NCI-H1105 treated with DMSO at 0.1 percent for 48 hours (cell line): ENCODE measurements around the gene PAK4.
A peak's percentile ranks its signal among the peaks of the same experiment; 100 is the strongest.
"Not testable (repeated sequence)": the region's sequence is repeated elsewhere in the genome, so short reads cannot be mapped to it uniquely, and the experiment has no call there.

ENCODE experiments used
- DNase-seq: peaks from one replicate; lab custom pipeline; 2025; lab: John Stamatoyannopoulos, UW

PAK4 gene

DNA sequence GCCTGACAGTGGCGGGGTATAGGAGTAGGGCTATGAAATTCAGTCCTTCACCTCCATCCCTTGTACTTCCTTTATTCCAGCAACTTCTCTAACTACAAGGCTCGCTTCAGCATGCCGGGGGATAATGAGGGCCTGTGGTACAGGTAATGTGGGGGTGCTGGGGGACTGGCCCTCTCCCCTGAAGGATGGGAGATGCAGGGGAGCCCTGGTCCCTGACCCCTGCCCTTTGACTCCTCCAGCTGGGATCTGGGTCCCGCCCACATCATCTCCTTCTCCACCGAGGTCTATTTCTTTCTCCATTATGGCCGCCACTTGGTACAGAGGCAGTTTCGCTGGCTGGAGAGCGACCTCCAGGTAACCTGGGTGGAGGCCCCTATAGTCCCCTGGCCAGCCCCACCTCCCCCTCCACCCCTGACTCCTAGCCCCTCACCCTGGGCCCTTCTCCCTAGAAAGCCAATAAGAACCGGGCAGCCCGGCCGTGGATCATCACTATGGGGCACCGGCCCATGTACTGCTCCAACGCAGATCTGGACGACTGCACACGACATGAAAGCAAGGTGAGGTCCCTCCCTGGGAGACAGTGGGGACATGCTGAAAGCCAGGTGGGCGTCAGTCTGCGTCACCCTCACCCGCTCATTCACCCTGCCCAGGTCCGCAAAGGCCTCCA lies 25.0 kb upstream of the PAK4 start:
- DNase-seq: no peak

DNA sequence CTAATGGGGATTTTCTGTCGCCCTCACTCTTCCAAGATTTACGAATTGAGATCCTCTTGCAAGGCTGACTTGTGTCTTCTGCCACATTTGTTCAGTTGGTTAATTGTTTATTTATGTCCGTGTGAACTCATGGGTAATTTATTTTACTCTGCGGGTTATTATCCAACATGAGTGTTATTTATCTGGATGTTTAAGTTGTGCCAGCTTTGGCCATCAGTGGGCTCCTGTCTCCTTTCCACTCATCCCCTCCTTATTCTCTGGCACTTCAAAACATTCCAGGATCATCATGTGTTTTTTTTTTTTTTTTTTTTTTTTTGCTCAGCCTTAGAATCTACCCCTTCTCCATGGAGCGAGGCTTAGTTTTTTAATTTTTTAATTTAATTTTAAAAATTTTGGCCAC lies 22.4 kb upstream of the PAK4 start:
- DNase-seq: no peak

DNA sequence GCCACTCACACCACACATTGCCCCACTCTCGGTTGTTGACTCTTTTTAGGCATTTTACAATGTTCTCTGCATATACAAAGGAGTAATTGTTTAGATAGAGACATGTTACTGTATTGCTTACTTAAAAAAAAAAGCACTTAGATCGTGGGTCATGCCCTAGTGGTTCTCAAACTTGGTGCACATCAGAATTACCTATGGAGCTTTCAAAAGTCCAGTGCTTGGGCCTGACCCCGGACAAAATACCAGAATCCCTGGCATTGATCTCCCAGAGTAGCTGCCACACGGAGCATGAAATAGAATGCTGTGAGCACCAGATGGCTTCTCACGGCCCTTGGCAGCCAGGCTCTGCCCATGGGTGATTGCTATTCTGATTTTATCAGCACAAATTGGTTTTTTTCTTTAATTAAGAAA lies 21.4 kb upstream of the PAK4 start:
- DNase-seq: no peak

DNA sequence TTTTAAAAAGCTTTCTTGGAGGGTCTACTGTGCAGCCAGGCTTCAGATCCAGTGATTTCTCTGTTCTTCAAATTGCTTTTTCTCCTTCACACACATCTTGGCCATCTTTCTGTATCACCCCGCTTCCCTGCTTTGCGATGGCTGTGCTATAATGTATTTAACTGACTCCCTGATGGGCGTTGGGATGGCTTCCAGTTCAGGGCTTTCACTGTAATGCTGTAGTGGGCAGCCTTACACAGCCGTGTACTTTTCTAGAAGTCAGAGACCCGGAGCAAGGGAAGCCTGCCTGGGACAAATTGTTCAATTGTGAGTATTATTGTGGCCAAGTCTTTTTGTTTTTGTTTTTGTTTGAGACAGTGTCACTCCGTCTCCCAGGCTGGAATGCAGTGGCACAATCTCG lies 19.4 kb upstream of the PAK4 start:
- DNase-seq: no peak

DNA sequence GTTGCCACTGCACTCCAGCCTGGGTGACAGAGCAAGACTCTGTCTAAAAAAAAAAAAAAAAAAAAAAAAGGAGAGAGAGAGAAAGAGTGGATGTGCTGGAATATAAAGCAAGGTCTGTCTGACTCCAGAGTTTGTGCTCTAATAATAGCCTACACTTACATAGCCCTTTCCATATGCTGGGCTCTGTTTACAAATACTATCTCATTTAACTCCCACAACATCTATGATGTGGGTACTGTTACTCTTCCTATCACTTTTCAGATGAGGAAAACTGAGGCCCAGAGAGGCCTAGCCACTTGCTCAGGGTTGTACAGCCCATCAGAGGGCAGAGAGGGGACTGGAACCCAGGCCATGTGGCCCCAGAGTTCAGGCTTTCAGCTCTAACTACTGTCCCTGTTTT lies 15.9 kb upstream of the PAK4 start:
- no peak for DNase-seq

DNA sequence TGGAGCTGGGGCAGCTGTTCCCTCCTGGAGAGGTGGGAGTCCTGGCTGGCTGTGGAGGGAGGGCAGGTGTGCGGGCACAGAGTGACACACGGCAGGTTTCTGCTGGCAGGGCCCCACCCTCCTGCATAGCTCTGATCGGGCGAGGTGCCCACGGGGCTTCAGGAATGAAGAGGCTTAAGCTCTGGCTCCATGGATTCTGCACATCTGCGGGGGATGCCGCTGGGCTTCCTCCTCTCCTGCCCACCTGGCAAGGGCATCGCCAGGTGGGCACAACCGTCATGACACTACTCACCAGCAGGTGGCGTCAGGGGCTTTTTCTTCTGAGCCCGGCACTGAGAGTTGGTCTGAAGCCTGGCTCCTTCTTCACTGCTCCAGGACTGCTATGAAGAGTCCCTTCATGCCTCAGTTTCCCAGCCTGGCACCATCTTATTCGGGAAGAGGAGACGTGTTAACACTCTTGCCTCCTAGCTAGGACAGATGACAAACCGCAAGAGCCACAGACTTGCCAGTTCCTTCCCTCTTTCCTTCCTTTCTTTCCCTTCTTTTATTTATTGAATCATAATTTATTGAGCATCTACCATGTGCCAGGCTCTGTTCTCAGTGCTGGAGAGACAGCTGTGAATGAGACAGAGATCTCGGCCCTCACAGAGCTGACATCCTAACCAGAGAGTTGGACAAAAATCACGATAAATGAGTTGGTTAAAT lies 15.2 kb upstream of the PAK4 start:
- DNase-seq: peak; percentile 62

DNA sequence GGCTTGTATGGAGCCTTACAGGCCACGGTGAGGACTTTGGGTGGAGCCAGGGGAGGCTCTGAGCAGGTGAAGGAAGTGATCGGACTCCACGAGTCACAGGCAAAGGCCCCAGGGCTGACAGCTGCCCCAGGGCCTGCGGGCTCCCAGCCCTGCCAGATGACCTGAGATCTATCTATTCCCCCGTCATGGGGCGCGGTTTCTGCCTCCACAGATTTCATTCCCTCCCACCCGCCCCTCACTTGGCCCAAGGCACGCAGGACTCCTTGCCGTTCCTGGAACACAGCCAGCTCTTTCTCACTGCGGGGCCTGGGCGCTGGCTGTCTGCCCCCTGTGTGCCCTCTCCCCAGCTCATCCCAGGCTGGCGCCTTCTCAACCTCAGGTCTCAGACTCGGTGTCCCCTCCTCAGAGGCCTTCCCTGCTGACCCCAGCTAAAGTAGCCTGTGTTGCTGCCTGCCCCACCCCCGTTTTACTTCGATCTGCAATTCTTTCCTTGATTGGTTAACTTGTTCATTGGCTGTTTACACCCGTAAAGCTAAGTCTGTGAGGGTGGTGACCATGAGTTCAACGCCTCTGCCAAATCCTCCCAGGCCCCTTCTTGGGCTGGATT lies 13.9 kb upstream of the PAK4 start:
- DNase-seq: no peak

DNA sequence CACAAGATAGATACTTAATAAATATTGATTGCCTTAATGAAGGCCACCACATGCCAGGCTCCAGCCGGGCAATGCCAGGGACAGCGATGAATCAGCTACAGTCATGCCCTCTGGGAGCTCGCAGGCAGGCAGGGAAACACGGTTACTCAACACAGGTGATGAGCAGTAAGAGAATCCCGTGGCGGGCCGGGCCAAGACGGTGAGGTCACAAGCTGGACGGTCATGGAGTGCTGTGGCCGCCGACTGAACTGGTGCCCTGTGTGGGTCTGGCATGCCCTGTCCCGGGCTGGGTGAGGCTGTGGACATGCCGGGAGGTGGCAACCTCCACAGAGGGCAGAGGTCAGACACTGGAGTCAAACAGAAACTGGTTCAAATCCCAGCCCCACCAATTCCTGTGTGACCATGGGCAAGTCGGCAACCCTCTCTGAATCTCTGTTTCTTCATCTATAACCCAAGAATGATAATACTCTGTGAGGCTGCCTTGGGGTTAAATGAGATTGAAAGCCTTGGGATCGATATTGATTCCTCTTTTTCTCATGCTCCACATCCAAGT lies 13.2 kb upstream of the PAK4 start:
- no peak for DNase-seq

DNA sequence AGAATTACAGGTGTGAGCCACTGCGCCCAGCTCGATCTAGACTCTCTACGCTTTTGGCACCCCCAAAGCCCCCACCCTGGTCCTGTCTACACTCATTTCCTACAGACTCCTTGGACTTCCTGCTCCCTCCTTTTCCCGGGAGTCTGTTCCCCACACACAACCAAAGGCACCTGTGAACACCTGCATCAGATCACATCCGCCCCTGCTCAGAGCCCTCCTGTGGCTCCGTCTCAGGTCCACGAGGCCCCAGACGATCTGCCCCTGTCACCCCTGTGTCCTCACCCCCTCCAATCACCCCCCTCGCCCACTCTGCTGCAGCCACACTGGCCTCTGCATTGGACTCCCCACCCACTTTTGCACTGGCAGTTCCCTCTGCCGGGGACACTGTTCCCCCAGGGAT lies 12.4 kb upstream of the PAK4 start:
- DNase-seq: no peak

DNA sequence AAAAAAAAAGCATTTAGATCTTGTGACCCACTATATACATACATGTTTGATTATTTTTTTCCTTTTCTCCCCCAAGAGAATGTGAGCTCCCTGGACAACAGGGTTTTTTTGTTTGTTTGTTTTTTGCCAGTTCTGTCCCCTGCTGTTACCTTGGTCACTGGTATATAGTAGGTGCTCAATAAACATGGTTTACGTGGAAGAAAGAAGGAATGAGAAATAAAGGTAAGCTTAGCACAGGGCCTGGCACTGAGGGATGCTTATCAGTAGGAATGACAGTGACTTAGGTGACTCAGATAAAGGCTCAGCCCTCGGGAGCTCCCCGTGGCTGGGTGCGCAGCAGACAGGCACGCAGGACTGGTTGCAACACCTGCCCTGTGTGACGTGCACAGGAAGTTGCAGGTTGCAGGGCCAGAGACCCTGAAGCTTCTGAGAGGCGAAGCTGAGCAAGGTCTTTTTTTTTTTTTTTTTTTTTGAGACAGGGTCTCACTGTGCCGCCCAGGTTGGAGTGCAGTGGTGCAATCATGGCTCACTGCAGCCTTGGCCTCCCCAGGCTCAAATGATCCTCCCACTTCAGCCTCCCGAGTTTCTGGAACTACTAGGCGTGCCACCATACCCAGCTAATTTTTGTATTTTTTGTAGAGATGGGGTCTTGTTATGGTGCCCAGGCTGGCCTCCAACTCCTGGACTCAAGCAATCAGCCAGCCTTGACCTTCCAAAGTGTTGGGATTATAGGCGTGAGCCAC lies 10.3 kb upstream of the PAK4 start:
- no peak for DNase-seq

DNA sequence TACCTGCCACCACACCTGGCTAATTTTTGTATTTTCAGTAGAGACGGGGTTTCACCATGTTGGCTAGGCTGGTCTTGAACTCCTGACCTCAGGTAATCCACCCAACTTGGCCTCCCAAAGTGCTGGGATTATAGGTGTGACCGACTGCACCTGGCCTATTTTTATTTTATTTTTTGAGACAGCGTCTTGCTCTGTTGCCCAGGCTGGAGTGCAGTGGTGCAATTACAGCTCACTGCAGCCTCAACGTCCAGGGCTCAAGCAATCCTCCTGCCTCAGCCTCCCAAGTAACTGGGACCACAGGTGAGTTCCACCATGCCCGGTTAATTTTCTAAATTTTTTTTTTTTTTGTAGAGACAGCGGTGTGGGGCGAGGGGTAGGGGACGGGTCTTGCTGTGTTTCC lies 8.6 kb upstream of the PAK4 start:
- not testable (repeated sequence) for DNase-seq

DNA sequence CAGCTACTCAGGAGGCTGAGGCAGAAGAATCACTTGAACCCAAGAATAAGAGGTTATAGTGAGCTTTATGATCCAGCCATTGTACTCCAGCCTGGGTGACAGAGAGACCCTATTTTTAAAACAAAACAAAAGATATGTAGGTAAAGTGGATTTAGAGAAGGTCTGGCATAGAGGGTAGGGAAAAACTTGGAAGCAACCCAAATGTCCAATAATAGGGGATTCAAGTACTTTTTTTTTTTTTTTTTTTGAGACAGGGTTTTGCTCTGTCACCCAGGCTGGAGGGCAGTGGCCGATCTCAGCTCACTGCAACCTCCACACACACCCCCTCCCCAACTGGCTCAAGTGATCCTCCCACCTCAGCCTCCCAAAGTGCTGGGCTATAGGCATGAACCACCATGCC lies 5.8 kb upstream of the PAK4 start:
- no peak for DNase-seq

DNA sequence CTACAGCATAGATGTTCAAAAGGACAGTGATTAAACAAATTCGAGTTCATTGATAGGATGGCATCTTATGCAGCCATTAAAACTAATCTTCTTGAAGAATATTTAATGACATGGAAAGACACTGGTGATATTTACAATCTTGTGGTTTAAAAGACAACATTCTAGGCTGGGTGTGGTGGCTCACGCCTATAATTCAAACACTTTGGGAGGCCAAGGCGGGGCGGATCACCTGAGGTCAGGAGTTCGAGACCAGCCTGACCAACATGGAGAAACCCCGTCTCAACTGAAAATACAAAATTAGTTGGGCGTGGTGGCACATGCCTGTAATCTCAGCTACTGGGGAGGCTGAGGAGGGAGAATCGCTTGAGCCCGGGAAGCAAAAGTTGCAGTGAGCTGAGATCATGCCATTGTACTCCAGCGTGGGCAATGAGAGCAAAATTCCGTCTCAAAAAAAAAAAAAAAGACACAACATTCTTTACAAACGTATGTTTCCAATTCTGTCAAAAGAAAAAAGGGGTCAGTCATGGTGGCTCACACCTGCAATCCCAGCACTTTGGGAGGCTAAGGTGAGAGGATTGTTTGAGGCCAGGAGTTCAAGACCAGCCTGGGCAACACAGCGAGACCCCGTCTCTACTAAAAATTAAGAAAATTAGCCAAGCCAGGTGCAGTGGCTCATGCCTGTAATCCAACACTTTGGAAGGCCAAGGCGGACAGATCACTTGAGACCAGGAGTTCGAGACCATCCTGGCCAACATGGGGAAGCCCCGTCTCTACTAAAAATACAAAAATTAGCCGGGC lies 2.5 kb upstream of the PAK4 start:
- no peak for DNase-seq

DNA sequence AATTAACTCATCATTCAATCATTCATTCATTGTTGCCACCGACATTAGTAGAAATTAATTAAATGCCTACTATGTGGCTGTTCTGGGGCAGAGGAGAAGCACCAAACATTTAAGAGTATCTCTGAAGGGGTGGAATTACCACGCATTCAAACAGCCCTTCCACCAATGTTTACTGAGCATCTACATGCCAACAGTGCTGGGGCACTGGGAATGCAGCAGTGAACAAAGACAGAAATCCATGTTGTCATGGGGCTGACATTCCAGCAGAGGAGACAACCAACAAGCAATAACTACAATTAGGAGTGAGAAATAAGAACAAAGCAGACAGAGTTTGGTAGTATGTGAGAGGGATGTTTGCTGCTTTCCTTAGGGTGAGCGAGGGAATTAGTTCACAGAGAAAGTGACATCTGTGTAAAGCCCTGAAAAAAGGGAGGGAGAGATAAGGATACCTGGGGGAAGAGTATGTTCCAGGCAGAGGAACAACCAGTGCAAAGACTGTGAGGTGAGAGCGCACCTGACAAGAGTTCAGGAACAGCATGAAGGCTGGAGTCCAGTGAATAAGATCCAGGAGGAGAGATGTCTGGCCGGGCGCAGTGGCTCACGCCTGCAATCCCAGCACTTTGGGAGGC lies 1.3 kb upstream of the PAK4 start:
- DNase-seq: no peak

DNA sequence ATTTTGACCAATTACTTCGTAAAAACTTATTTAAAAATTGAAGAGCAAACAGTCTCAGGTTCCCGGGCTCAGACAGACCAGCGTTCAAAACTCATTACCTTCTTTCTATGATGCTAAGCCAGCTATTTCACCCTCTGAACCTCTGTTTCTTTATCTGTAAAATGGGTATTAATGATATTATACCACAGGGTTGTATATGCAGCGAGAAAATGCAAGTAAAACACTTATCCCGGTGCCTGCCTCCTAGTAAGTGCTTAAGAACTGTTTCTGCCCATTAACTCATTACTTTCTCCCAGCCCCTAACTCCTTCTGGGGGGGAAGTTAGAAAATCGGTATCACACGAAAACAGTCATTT lies 410 bp upstream of the PAK4 start:
- DNase-seq: no peak

DNA sequence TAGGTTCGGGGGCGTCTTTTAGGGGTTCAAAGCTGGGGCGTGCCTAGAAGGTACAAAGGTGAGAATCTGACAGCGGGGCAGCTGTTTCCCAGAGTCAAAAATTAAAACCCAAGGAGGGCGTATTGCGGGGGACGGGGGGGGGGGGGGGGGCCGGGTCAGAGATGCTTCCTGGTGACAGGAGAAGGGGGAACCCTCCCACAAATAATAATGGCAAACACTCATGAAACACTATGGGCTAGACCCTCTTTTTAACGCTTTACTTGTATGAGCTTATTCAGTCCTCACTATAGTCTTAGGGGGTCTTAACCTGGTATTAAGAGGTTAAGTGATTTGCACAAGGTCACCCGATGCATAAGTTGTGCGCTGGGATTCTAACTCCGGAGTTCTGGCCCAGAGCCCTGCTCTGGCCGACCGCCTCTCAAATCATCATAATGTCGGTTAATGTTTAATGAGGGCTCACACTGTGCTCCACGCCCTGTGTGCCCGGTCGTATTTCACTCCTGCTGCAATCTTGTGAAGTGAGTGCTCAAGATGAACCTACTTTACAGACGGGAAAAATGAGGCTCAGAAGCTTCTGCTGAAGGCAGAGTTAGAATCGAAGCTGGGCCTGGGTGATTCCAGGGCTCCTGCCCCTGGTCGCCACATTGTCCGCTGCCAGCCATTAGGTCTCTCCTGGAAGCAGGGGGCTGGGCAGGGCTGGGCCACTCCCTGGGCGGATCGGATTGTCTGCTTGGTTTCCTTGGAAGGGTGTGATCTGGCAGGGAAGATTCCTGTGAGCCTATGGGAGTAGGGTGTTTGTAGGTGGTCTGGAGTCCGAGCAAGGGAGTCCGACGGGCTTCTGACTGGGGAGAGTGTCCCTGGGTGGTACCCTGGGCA lies 964 bp downstream of the PAK4 start:
- DNase-seq: no peak

DNA sequence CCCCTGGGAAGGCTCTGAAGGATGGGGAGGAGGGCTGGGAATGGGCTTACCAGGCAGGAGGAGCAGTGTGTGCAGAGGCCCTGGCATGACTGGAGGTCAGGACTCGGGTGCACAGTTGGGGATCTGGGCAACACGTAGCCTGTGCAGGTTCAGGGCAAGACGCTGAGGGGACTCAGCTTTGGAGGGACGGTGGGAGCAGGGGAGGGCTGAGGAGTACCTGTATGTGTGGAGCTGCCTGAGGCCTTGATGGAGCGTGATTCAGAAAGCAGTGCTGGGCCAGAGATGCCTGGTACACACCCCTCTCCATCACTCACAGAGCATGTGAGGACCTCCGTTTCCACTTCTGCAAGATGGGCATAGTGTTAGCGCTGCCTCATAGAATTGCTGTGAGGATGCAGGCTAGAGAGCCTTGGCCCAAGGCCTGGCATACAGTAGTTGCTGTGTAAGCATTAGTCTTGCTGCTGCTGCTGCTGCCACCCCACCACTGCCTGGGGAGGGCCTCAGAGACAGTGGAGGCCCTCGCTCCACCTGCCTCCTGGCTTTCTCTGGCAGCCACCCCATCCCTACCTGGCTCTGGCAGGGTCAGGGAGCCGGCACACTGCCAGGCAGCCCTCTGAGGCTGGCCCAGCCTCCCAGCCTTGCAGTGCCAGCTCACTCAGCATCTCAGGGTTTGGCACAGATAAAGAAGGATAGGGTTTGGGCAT lies 2.4 kb downstream of the PAK4 start:
- peak; percentile 56 for DNase-seq

DNA sequence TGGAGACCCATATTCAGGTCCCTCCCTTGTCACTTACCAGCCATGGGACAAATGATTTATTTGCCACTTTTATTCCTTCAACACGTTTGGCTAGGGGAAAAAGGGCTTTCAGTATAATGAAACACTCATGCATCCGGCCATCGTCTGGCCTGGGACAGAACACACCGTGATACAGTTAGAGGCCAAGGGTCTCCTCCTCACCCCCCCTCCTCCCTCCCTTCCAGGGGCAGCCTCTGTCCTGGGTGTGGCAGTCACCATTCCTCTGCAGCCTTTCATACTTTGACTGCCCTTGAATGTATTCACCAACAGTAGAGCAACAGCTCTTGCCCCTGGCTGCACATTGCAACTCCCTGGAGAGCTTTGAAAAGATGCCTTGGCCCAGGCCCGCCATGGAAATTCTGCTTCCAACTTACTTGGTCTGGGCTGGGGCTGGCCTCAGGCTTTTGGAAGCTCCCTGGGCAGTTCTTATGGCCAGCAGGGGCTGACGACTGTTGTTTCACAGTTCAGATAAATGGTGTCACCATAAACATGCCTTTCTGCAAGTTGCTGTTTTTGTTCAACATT lies 3.0 kb downstream of the PAK4 start:
- DNase-seq: no peak

DNA sequence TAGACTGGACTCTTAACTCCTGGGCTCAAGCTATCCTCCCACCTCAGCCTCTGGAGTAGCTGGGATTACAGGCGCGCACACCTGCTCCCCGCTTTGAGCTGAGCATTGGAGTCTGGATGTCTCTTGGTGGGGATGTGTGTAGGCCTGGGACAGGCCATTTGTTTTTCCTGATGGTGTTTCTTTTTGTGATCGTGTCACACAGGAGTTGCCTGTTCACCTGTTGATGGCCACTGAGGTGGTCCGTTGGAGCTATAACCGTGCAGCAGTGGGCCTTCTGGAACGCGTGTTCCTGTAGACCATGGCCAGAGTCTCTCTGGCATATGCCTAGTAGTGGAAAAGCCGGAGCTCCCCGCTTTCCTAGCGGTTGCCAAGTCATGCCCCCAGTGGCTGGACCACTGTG lies 3.5 kb downstream of the PAK4 start:
- DNase-seq: no peak
